Neural cell (in vitro differentiated cells): ENCODE results near the gene PDE6A. TPM values are rescaled to one million over a fixed set of nuclear protein-coding genes. Genes with fewer than 3 reads are reported as not detected.

ENCODE experiments used
- H2AFZ ChIP-seq: fragments of 200-600, 300-800 bp; sonication (generic), shearing (Covaris generic); 2 replicates; pipeline ENCODE4 v1.6.0; 2014; ENCODE audit warnings: low read depth, mild to moderate bottlenecking, antibody characterized with exemption, low read length, moderate library complexity
- H3F3A ChIP-seq: fragments of 200-600 bp; shearing (Covaris generic); 2 replicates; pipeline ENCODE4 v1.6.1; 2016; ENCODE audit warnings: mild to moderate bottlenecking, moderate library complexity, mixed read lengths, antibody characterized with exemption, low read length; ENCODE audit not compliant: insufficient read depth, poor library complexity, severe bottlenecking
- H3K27ac ChIP-seq: fragments of 200-600, 300-800 bp; sonication (generic), shearing (Covaris generic); 2 replicates; pipeline ENCODE4 v1.5.1; 2014; ENCODE audit warnings: mild to moderate bottlenecking, low read length, moderate library complexity
- H3K27me3 ChIP-seq: fragments of 300-800, 200-600 bp; sonication (generic), shearing (Covaris generic); 2 replicates; pipeline ENCODE4 v1.6.0; 2014; ENCODE audit warnings: mild to moderate bottlenecking, low read depth, low read length, moderate library complexity; ENCODE audit not compliant: insufficient read depth
- H3K36me3 ChIP-seq: fragments of 300-800, 200-600 bp; sonication (generic), shearing (Covaris generic); 2 replicates; pipeline ENCODE4 v1.5.1; 2014; ENCODE audit warnings: mild to moderate bottlenecking, antibody characterized with exemption, low read length, moderate library complexity; ENCODE audit not compliant: insufficient read depth
- H3K4me2 ChIP-seq: fragments of 300-800, 200-600 bp; sonication (generic), shearing (Covaris generic); 2 replicates; pipeline ENCODE4 v1.6.0; 2014; ENCODE audit warnings: mild to moderate bottlenecking, low read length
- H3K4me3 ChIP-seq: fragments of 300-800, 200-600 bp; sonication (generic), shearing (Covaris generic); 2 replicates; pipeline ENCODE4 v1.5.1; 2014; ENCODE audit warnings: mild to moderate bottlenecking, low read length, moderate library complexity
- H3K79me2 ChIP-seq: fragments of 200-600 bp; shearing (Covaris generic); replicated peaks from 2 replicates; pipeline ENCODE4 v1.6.0; 2014; ENCODE audit warnings: mild to moderate bottlenecking, low read length, moderate library complexity; ENCODE audit not compliant: insufficient read depth
- H3K9ac ChIP-seq: fragments of 300-800, 200-600 bp; sonication (generic), shearing (Covaris generic); 2 replicates; pipeline ENCODE4 v1.6.1; 2016; ENCODE audit warnings: mild to moderate bottlenecking, low read length, mixed read lengths
- H3K9me2 ChIP-seq: fragments of 200-600 bp; shearing (Covaris generic); 2 replicates; pipeline ENCODE4 v1.6.1; 2016; ENCODE audit warnings: mild to moderate bottlenecking, low read length, mixed read lengths; ENCODE audit not compliant: insufficient read depth
- H3K9me3 ChIP-seq: fragments of 200-600, 300-800 bp; sonication (generic), shearing (Covaris generic); 2 replicates; pipeline ENCODE4 v1.6.1; 2016; ENCODE audit warnings: mild to moderate bottlenecking, mixed run types, low read length, moderate library complexity, mixed read lengths
- H4K20me1 ChIP-seq: fragments of 200-600 bp; shearing (Covaris generic); 2 replicates; pipeline ENCODE4 v1.6.1; 2016; ENCODE audit warnings: mild to moderate bottlenecking, mixed run types; ENCODE audit not compliant: insufficient read depth
- EP300 ChIP-seq: fragments of 450-650 bp; conservative IDR thresholded peaks from 2 replicates; pipeline ENCODE4 v1.6.1; 2014; ENCODE audit warnings: antibody characterized with exemption, mild to moderate bottlenecking, moderate library complexity; ENCODE audit not compliant: poor library complexity, severe bottlenecking
- EZH2 ChIP-seq: fragments of 200-600, 300-800 bp; shearing (Covaris generic), sonication (generic); IDR thresholded peaks from 2 replicates; pipeline ENCODE4 v1.6.1; 2014; ENCODE audit warnings: antibody characterized with exemption, low read length, borderline replicate concordance, mild to moderate bottlenecking; ENCODE audit not compliant: insufficient read depth, poor library complexity, severe bottlenecking
- MXI1 ChIP-seq: fragments of 450-650 bp; conservative IDR thresholded peaks from 2 replicates; pipeline ENCODE4 v1.6.1; 2014; ENCODE audit warnings: antibody characterized with exemption, mild to moderate bottlenecking; ENCODE audit not compliant: poor library complexity, severe bottlenecking
- POLR2AphosphoS5 ChIP-seq: IDR thresholded peaks from 2 replicates; pipeline ENCODE4 v1.6.1; 2012
- RAD21 ChIP-seq: fragments of 450-650 bp; conservative IDR thresholded peaks from 2 replicates; pipeline ENCODE4 v1.6.1; 2014; ENCODE audit warnings: antibody characterized with exemption, mild to moderate bottlenecking, moderate library complexity
- REST ChIP-seq: IDR thresholded peaks from 2 replicates; pipeline ENCODE4 v1.6.1; 2012; ENCODE audit warnings: borderline replicate concordance
- SMC3 ChIP-seq: fragments of 450-650 bp; conservative IDR thresholded peaks from 2 replicates; pipeline ENCODE4 v1.6.1; 2014; ENCODE audit warnings: antibody characterized with exemption, mild to moderate bottlenecking, moderate library complexity; ENCODE audit not compliant: poor library complexity
- TAF1 ChIP-seq: IDR thresholded peaks from 2 replicates; pipeline ENCODE4 v1.6.1; 2012; ENCODE audit warnings: low read depth
- polyA plus RNA-seq: library from polyadenylated mRNA; depleted of rRNA; stranded (reverse); fragments of >200 nt; gene quantifications from 2 replicates; pipeline ENCODE4 v1.2.3, GENCODE V29; 2014
- TF ChIP-seq, protein P1 (sequence below): fragments of 450-650 bp; IDR thresholded peaks from 2 replicates; pipeline ENCODE4 v1.5.1; 2014; ENCODE audit warnings: antibody characterized with exemption, mild to moderate bottlenecking, moderate library complexity; ENCODE audit not compliant: poor library complexity, severe bottlenecking

PDE6A gene
- polyA plus RNA-seq, 1 donor from 2014 or later: not detected

GRCh38 chr5:149834246-149834855 is 110.2 kb downstream of the PDE6A start:
- TF ChIP-seq POLR2AphosphoS5 (no peak), SMC3 (peak; percentile 92), RAD21 (peak; percentile 87)
- TF ChIP-seq, protein P1, sequence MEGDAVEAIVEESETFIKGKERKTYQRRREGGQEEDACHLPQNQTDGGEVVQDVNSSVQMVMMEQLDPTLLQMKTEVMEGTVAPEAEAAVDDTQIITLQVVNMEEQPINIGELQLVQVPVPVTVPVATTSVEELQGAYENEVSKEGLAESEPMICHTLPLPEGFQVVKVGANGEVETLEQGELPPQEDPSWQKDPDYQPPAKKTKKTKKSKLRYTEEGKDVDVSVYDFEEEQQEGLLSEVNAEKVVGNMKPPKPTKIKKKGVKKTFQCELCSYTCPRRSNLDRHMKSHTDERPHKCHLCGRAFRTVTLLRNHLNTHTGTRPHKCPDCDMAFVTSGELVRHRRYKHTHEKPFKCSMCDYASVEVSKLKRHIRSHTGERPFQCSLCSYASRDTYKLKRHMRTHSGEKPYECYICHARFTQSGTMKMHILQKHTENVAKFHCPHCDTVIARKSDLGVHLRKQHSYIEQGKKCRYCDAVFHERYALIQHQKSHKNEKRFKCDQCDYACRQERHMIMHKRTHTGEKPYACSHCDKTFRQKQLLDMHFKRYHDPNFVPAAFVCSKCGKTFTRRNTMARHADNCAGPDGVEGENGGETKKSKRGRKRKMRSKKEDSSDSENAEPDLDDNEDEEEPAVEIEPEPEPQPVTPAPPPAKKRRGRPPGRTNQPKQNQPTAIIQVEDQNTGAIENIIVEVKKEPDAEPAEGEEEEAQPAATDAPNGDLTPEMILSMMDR: peak; percentile 88

DNA sequence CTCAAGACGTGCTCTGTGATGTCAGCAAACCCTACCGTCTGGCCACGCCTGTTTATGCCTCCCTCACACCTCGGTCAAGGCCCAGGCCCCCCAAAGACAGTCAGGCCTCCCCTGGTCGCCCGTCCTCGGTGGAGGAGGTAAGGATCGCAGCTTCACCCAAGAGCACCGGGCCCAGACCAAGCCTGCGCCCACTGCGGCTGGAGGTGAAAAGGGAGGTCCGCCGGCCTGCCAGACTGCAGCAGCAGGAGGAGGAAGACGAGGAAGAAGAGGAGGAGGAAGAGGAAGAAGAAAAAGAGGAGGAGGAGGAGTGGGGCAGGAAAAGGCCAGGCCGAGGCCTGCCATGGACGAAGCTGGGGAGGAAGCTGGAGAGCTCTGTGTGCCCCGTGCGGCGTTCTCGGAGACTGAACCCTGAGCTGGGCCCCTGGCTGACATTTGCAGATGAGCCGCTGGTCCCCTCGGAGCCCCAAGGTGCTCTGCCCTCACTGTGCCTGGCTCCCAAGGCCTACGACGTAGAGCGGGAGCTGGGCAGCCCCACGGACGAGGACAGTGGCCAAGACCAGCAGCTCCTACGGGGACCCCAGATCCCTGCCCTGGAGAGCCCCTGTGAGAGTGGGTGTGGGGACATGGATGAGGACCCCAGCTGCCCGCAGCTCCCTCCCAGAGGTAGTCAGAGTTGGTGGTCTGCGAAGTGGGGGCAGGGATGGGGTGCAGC is 111.3 kb downstream of the PDE6A start:
- Histone ChIP-seq H3K4me2 (no peak overlapping the region), H4K20me1 (no peaks in the 10 kb centered on the region), H3K9me2 (no peaks in the 10 kb centered on the region), H3K4me3 (no peak overlapping the region), H2AFZ (no peak overlapping the region), H3K9ac (no peak overlapping the region), H3K27me3 (no peaks in the 10 kb centered on the region), H3K36me3 (no peaks in the 10 kb centered on the region), H3F3A (no peaks in the 10 kb centered on the region), H3K79me2 (no peaks in the 10 kb centered on the region), H3K9me3 (no peaks in the 10 kb centered on the region), H3K27ac (no peak overlapping the region)
- TF ChIP-seq, protein P1: no peak
- no peak for TF ChIP-seq EZH2
- TF ChIP-seq TAF1: no peak
- TF ChIP-seq EP300: no peak
- no peak for TF ChIP-seq RAD21
- TF ChIP-seq SMC3: no peak
- no peak for TF ChIP-seq REST
- no peak for TF ChIP-seq MXI1
- no peak for TF ChIP-seq POLR2AphosphoS5

More at GRCh38 chr5:149834246-149834855, 110.2 kb downstream of the PDE6A start:
- no peaks in the 10 kb centered on the region for H3K9me3 ChIP-seq
- no peaks in the 10 kb centered on the region for H3F3A ChIP-seq
- H3K79me2 ChIP-seq: no peaks in the 10 kb centered on the region
- H3K27me3 ChIP-seq: no peaks in the 10 kb centered on the region
- H3K9ac ChIP-seq: no peak overlapping the region
- no peak overlapping the region for H3K4me2 ChIP-seq
- no peak overlapping the region for H2AFZ ChIP-seq
- H3K4me3 ChIP-seq: no peak overlapping the region
- H3K27ac ChIP-seq: no peak overlapping the region
- H3K36me3 ChIP-seq: no peaks in the 10 kb centered on the region
- H3K9me2 ChIP-seq: no peaks in the 10 kb centered on the region
- H4K20me1 ChIP-seq: no peaks in the 10 kb centered on the region
